PC-3 (cell line): ENCODE measurements around the gene IFT172.

Source experiments
- CTCF ChIP-seq: fragments of 300-600 bp; sonication (generic); conservative IDR thresholded peaks from 2 replicates; pipeline ENCODE4 v1.5.1; 2017; ENCODE audit warnings: antibody characterized with exemption, low read depth, mild to moderate bottlenecking, low read length
- EZH2 ChIP-seq: fragments of 300-600 bp; sonication (generic); IDR thresholded peaks from one replicate; pipeline ENCODE4 v1.6.1; 2017; ENCODE audit warnings: antibody characterized with exemption, mild to moderate bottlenecking, low read length; ENCODE audit not compliant: unreplicated experiment
- EZH2phosphoT487 ChIP-seq: fragments of 300-600 bp; sonication (generic); IDR thresholded peaks from 2 replicates; pipeline ENCODE4 v1.6.1; 2018; ENCODE audit warnings: mild to moderate bottlenecking, antibody characterized with exemption, low read length, borderline replicate concordance

GRCh38 chr2:27461118-27461517, 28.4 kb downstream of the IFT172 start:
- TF ChIP-seq CTCF (no peak), EZH2phosphoT487 (no peak), EZH2 (no peak)
